ENCODE results near the gene HOXD8. TPM values are rescaled to one million over a fixed set of nuclear protein-coding genes. Genes with fewer than 3 reads are reported as not detected.

HOXD8 gene
- total RNA-seq, 2 experiments from 2014 or later = not detected

DNA sequence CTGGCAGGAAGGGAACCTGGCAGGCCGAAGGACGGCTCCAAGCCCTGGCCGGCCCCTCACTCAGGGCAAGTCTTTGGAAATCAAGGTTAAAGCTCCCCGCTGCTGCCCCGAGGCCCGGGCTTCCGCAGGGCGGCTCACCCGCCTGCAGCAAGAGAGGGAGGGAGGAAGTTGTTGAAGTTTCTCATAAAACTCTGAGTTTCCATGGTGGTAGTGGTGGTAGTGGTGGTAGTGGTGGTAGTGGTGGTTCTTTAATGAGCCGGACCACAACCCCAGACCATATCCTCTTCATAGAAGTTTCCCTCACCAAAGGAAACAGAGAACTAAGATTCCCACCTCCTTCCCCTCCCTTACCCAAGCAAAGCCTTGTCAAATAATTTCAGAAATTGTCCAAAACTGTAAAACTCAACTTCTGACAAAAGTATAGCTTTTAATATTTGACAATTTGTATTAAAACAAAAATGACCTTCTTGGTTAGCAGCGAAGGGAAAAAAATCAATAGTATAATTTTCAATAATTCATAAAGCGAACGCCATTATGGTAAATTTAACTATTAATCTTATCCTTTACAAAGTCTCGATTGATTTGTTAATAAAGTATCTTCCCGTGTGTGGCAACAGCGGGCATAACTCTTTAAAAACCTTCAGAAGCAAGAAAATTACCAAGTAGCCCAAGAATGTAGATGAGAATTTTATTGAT is 14.4 kb upstream of the HOXD8 start:
- Mint-ChIP-seq H3K27me3 (peaks cover 100% of the 10 kb centered on the region), H3K9me3 (peaks cover 13% of the 10 kb centered on the region), H3K27ac (no peak overlapping the region), H3K36me3 (peaks cover 6% of the 10 kb centered on the region), H3K4me3 (no peak overlapping the region), H3K4me1 (peaks cover 6% of the 10 kb centered on the region)
- DNase-seq = no peak

DNA sequence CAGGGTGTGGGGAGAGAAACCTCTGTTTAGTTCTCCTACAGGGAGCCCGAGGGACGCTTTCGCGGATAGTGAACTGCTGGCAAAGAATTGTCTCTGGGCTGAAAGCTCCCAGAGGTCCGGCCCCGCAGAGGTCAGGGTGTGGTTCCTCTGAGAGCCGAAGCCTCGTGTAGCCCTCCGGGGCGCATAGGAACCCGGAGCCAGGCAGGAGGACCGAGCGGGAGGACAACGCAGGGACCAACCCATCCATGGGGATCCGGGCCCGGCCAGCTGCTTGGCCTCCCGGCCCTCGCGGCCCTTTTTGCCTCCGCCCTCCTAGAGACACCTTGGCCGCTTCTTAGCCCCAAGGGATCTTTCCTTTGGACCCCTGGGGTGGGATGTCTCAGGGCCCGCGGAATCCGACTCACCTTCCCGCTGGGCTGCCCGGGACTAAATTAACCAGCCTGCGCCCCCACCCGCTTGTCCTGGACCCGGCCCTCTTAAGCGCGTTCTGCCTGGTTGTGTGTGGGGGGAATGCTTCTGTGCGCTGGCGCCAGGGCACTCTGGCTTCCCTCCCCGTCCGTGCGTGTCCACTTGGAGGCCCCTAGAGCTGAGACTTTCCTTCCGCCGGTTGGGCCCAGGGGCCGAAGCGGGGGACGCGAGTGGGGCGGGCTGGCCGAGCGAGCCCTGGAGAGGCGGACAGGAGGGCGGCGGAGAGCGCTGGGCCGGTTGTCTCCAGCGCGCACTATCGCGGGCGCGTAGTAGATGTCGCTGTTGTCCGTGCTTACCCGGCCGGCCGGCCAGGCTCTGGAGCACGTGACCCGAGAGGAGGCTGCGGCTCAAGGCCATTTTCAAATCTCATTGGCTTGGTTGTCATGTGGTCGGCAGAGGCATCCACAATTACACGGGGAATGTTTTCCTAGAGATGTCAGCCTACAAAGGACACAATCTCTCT is 13.4 kb upstream of the HOXD8 start, which contains the start of gene HOXD10:
HOXD10 (plus strand) TSS at position 896 of the 931 bp plus-strand sequence. CDS start 56 bp downstream, outside the sequence.
- DNase-seq = no peak

DNA sequence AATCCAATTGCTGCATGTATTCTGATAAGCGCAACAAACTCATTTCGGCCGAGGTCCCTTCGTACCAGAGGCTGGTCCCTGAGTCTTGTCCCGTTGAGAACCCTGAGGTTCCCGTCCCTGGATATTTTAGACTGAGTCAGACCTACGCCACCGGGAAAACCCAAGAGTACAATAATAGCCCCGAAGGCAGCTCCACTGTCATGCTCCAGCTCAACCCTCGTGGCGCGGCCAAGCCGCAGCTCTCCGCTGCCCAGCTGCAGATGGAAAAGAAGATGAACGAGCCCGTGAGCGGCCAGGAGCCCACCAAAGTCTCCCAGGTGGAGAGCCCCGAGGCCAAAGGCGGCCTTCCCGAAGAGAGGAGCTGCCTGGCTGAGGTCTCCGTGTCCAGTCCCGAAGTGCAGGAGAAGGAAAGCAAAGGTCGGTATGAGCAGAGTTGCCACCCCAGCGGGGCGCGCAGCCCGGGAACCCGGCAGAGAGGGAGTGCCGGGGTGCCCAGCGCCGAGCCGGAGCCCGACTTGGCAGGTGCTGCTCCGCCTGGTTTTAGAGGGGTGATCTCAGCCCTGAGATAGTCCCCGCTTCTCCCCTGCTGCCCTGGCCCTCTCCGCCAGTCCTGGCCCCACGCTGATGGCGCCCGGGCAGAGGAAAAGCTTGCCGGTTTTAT is 12.2 kb upstream of the HOXD8 start:
- Mint-ChIP-seq H3K27me3 (peaks cover 98% of the 10 kb centered on the region), H3K9me3 (peaks cover 10% of the 10 kb centered on the region), H3K27ac (no peak overlapping the region), H3K4me1 (peaks cover 3% of the 10 kb centered on the region), H3K36me3 (peaks cover 6% of the 10 kb centered on the region), H3K4me3 (no peak overlapping the region)
- DNase-seq = no peak

More for the DNA sequence above, 13.4 kb upstream of the HOXD8 start, which contains the start of gene HOXD10:
- no peak within 1 kb of the TSS for H3K27ac Mint-ChIP-seq
- H3K4me3 Mint-ChIP-seq = no peak within 1 kb of the TSS
- H3K9me3 Mint-ChIP-seq = peaks cover 12% of the 10 kb centered on the region
- peaks cover 6% of the 10 kb centered on the region for H3K36me3 Mint-ChIP-seq
- peaks cover 100% of the 10 kb centered on the region for H3K27me3 Mint-ChIP-seq
- peaks cover 5% of the 10 kb centered on the region for H3K4me1 Mint-ChIP-seq

DNA sequence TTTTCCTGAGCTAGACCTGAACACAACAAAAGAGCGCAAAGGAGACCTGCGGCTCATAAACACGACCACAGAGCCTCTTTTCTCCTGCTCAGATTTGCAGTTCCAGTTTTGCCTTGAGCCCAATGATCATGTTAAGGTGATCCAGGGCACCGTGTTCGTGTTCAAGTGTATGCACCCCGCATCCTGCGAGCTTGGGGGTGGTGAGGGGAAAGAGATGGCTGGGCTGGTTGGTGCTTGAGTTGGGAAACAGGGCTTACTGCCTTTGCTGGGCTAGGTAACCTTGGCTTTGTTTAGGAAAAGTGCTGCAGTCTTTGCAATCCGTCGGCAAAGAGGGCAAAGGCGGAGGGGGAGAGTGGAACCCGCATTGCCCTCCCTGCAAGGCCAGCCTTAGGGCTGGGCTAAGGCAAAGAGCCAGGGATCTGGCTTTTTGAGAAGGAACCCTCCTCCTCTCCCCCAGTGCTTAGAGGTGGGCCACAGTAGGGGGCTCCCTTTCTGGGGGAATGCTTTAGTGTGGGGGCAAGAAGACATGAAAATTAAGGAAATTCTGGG is 11.6 kb upstream of the HOXD8 start:
- peaks cover 6% of the 10 kb centered on the region for H3K36me3 Mint-ChIP-seq

DNA sequence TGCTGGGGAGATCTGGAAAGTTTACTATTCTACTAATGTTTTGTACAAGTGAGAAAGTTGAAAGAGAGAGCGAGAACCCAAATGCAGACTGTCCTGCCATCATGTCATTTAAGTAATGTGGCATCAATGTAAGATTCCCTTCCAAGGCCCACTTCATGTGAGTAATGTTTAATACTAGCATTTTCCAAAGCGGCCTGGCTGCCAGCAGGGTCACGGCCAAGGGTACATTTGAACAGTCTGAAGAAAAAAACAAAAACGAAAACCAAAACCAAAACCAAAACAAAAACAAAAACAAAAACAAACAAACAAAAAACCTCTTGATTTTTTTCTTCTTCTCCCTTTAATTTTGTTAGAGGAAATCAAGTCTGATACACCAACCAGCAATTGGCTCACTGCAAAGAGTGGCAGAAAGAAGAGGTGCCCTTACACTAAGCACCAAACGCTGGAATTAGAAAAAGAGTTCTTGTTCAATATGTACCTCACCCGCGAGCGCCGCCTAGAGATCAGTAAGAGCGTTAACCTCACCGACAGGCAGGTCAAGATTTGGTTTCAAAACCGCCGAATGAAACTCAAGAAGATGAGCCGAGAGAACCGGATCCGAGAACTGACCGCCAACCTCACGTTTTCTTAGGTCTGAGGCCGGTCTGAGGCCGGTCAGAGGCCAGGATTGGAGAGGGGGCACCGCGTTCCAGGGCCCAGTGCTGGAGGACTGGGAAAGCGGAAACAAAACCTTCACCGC is 10.7 kb upstream of the HOXD8 start:
- Mint-ChIP-seq H3K9me3 (peaks cover 8% of the 10 kb centered on the region), H3K27ac (no peak overlapping the region), H3K4me1 (peaks cover 5% of the 10 kb centered on the region), H3K36me3 (peaks cover 6% of the 10 kb centered on the region), H3K4me3 (no peak overlapping the region), H3K27me3 (peaks cover 95% of the 10 kb centered on the region)
- DNase-seq = no peak

More for the DNA sequence above, 11.6 kb upstream of the HOXD8 start:
- DNase-seq = no peak
- Mint-ChIP-seq H3K4me3 (no peak overlapping the region), H3K27ac (no peak overlapping the region), H3K27me3 (peaks cover 96% of the 10 kb centered on the region), H3K9me3 (peaks cover 10% of the 10 kb centered on the region), H3K4me1 (peaks cover 3% of the 10 kb centered on the region)

DNA sequence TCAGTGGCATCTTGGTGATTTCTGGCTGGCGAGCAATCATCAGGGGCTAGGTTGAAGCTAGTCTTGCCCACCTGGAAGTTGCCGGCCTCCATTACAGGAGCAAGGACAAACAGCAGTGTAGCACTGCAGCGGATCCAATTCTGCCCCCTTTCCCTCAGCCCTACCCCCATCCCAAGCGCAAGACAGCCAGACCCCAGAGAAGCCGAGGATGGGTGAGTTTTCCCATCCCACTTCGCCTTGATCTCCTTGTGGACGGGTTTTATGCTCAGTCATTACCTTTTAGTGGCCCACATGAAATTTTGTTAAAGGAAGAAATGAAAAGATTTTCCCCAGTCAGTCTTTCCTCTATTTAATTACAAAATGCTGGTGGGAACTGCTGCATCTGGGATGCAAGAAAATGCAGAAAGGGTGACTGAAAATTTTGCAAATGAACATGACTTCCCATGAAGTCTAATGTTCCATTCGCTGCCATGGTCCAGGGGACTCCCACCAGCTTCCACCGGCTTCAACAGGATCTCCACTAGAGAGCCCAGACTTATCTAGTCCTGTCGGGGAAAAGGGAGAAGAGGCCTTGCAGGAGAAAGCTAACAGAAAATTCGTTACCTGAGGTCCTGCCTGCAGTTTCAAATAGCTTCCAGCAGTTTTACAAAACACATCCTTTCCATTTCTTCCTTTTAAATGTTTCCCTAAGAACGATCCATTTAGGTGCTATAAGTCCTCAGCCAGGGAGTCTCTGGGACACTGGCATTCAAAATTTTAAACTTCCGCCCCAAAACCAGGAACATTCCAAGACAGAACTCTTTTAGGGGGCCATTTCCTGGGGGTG is 8.9 kb upstream of the HOXD8 start:
- peaks cover 6% of the 10 kb centered on the region for H3K9me3 Mint-ChIP-seq

DNA sequence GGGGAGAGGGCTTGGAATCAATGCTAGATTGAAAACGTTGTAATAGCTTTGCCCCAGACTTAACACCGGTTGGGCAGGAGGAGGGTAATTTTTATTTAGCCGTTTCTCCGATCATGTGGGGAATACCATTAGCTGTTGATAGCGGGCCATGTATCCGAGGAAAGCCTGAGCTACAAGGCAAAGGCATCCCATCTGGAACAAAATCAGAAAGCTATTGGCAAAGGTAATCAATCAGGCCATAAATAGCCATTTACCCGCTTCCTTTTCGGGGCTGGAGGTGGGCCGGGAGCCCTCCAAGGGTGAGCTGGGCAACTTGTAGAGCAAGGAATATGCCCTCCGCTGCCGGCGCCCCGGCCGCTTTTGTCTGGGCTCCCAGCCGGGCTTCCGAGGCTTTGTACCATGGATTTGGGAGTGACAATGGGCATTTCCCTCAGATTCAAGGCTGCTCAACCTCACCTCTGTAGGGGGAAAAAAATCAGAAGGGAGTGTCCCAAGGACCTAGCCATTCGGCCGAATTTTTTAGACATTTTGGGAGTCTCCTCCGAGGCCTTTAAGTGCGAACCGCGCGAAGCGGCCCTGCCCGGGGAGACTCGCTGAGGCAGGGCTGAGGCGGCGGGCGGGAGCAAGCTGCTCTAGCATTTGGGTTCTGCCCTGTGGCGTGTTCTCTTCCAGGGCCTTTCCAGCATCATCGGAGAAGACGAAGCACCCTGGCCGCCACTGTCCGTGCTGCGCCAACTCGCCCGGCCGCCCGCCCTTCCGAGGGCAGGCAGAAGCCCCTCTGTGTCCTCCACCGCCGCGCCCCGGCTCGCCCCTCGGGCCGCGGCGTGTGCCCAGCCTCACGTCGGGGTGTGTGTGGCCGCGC is 8.1 kb upstream of the HOXD8 start:
- no peak overlapping the region for H3K27ac Mint-ChIP-seq

More for the DNA sequence above, 8.9 kb upstream of the HOXD8 start:
- Mint-ChIP-seq H3K36me3 (peaks cover 6% of the 10 kb centered on the region), H3K4me1 (peaks cover 7% of the 10 kb centered on the region), H3K27me3 (peaks cover 95% of the 10 kb centered on the region), H3K27ac (no peak overlapping the region), H3K4me3 (no peak overlapping the region)
- DNase-seq = no peak

DNA sequence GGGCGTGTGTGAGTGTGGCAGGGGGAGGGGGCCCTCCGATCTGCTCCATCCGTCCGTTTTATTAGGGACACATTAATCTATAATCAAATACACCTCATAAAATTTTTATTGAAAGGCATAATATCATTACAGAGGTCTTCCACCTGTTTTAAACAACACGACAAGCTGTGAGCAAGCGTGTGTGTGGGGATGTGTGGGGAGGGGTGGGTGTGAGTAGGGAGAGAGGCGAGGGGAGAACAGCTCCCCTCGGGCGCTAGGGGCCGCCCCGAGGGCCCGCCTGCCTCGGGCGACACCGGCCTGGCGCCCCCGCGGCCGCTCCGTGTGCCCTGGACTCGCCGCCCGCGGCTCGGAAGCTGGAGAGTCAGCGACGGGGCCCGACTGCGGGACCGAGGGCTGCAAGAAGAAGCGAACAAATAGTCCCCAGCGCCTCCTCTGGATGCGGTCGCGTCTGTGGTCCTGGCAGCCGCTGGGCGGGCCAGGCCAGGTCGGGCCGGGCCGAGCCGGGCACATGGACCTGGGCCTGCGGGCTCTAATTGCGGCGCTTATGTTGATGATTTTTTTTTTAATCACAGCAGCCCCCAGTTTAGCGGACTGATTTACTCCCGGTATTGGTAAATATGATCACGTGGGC is 7.3 kb upstream of the HOXD8 start:
- H3K36me3 Mint-ChIP-seq = peaks cover 2% of the 10 kb centered on the region
- no peak for DNase-seq
- H3K4me3 Mint-ChIP-seq = peak overlapping the region; percentile 57
- H3K4me1 Mint-ChIP-seq = peaks cover 9% of the 10 kb centered on the region
- peaks cover 95% of the 10 kb centered on the region for H3K27me3 Mint-ChIP-seq
- H3K27ac Mint-ChIP-seq = no peak overlapping the region
- H3K9me3 Mint-ChIP-seq = peaks cover 2% of the 10 kb centered on the region

More for the DNA sequence above, 8.1 kb upstream of the HOXD8 start:
- Mint-ChIP-seq H3K4me3 (no peak overlapping the region), H3K9me3 (peaks cover 5% of the 10 kb centered on the region), H3K27me3 (peaks cover 95% of the 10 kb centered on the region), H3K4me1 (peaks cover 7% of the 10 kb centered on the region), H3K36me3 (peaks cover 6% of the 10 kb centered on the region)
- no peak for DNase-seq

DNA sequence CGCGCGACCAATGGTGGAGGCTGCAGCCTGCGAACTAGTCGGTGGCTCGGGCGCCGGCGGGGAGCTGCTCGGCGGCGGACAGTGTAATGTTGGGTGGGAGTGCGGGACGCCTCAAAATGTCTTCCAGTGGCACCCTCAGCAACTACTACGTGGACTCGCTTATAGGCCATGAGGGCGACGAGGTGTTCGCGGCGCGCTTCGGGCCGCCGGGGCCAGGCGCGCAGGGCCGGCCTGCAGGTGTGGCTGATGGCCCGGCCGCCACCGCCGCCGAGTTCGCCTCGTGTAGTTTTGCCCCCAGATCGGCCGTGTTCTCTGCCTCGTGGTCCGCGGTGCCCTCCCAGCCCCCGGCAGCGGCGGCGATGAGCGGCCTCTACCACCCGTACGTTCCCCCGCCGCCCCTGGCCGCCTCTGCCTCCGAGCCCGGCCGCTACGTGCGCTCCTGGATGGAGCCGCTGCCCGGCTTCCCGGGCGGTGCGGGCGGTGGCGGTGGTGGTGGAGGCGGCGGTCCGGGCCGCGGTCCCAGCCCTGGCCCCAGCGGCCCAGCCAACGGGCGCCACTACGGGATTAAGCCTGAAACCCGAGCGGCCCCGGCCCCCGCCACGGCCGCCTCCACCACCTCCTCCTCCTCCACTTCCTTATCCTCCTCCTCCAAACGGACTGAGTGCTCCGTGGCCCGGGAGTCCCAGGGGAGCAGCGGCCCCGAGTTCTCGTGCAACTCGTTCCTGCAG is 6.7 kb upstream of the HOXD8 start, which contains the start of gene HOXD9:
HOXD9 (plus strand) TSS at position 37 of the 728 bp plus-strand sequence; CDS start at position 87, 50 bp downstream.
- H3K9me3 Mint-ChIP-seq = peaks cover 2% of the 10 kb centered on the region
- peak within 1 kb of the TSS; percentile 57 for H3K4me3 Mint-ChIP-seq
- no peak within 1 kb of the TSS for H3K27ac Mint-ChIP-seq
- H3K4me1 Mint-ChIP-seq = peaks cover 9% of the 10 kb centered on the region
- H3K27me3 Mint-ChIP-seq = peaks cover 95% of the 10 kb centered on the region
- peaks cover 2% of the 10 kb centered on the region for H3K36me3 Mint-ChIP-seq
- no peak for DNase-seq

DNA sequence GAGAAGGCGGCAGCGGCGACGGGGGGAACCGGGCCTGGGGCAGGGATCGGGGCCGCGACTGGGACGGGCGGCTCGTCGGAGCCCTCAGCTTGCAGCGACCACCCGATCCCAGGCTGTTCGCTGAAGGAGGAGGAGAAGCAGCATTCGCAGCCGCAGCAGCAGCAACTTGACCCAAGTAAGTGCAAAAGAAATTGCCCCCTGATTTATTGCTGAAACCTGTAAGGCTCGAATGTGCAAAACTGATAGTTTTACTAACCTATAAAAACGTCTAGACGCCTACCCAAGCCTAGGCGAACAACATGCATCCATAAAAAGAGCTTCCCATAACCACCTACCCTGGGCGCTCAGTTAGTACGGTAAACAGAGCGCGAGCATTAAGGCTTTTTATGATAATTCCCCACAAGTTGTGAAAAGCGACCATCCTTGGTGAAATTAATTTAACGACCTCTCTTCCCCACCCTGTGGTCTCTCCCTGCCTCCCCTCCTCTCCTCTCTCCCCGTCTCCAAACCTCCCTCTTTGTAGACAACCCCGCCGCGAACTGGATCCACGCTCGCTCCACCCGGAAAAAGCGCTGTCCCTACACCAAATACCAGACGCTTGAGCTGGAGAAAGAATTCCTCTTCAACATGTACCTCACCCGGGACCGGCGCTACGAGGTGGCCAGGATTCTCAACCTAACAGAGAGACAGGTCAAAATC is 5.9 kb upstream of the HOXD8 start:
- Mint-ChIP-seq H3K9me3 (peaks cover 2% of the 10 kb centered on the region), H3K36me3 (peaks cover 2% of the 10 kb centered on the region), H3K27me3 (peaks cover 95% of the 10 kb centered on the region), H3K27ac (no peak overlapping the region), H3K4me1 (peaks cover 14% of the 10 kb centered on the region), H3K4me3 (peak overlapping the region; percentile 29)
- DNase-seq = no peak

DNA sequence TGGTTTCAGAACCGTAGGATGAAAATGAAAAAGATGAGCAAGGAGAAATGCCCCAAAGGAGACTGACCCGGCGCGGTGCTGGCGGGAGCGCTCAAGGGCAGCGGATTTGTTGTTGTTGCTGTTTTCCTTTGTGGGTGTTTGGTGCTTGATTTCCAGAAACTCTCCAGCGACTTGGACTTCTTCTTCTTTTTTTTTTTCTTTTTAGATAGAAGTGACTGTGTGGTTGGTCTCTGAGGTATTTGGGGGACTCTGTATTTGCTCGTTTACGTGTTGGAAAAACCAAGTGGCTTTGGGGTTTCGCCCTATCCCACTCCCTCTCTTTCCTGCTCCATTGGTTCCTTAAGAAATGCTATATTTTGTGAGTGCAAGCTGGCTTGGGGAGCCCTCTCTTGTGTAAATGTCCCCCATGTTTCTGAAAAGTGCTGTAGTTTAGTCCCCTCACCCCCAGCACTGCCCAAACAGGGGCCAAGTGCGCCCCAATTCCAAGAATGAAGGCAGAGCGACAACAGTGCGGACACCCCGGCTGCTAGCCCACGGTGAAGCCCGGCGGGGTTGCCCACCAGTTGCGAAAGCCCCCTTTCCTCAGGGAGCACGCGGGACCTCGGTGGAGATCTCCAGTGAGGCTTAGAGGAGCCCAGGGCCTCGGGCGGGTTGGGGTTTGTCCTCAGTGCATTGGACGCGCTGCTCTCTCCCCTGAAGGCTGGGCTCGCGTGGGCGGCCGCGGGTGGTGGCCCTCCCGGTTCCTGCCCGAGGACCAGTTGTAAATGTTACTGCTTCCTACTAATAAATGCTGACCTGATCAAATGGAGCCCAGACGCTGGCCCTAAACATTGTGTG is 5.2 kb upstream of the HOXD8 start:
- peaks cover 95% of the 10 kb centered on the region for H3K27me3 Mint-ChIP-seq
- DNase-seq = no peak
- H3K4me1 Mint-ChIP-seq = peaks cover 18% of the 10 kb centered on the region
- peak overlapping the region; percentile 29 for H3K4me3 Mint-ChIP-seq
- H3K36me3 Mint-ChIP-seq = no peaks in the 10 kb centered on the region
- no peaks in the 10 kb centered on the region for H3K9me3 Mint-ChIP-seq
- H3K27ac Mint-ChIP-seq = no peak overlapping the region

Measured in activated naive CD8-positive, alpha-beta T cell treated with anti-CD3 and anti-CD28 coated beads for 36 hours (primary cell).